Skin of body (tissue), 2 donors: ENCODE measurements around the gene FBXL4. TPM values are rescaled to one million over a fixed set of nuclear protein-coding genes. Genes with fewer than 3 reads are reported as not detected.

Experiments used
- DNase-seq: peaks from one replicate; lab custom pipeline; 2025; lab: John Stamatoyannopoulos, UW
- total RNA-seq: library from RNA; depleted of rRNA; stranded (reverse); fragments of >200 nt; gene quantifications from one replicate; pipeline ENCODE4 v1.2.3, GENCODE V29; 2014

FBXL4 gene
- total RNA-seq, 1 donor from 2014 or later: 16.7 TPM

- DNase-seq: no peak
Measured at GRCh38 chr6:98880486-98880885, 67.3 kb downstream of the FBXL4 start.

GRCh38 chr6:98877250-98877649 lies 70.5 kb downstream of the FBXL4 start:
- DNase-seq: no peak

GRCh38 chr6:98875375-98875774 lies 72.4 kb downstream of the FBXL4 start:
- DNase-seq: no peak

- DNase-seq: no peak
Measured at GRCh38 chr6:98871821-98872220, 75.9 kb downstream of the FBXL4 start.

- no peak for DNase-seq
Measured at GRCh38 chr6:98871057-98871456, 76.7 kb downstream of the FBXL4 start.

GRCh38 chr6:98864497-98864896 lies 83.2 kb downstream of the FBXL4 start:
- no peak for DNase-seq

GRCh38 chr6:98848539-98849242 lies 99.1 kb downstream of the FBXL4 start:
- no peak for DNase-seq

GRCh38 chr6:98847779-98848538 lies 99.8 kb downstream of the FBXL4 start:
- no peak for DNase-seq

- no peak for DNase-seq
Measured at GRCh38 chr6:98847416-98847778, 100.3 kb downstream of the FBXL4 start.

GRCh38 chr6:98846021-98846380 lies 101.7 kb downstream of the FBXL4 start:
- no peak for DNase-seq

- DNase-seq: peak; percentile 64
Measured at GRCh38 chr6:98845211-98846020, 102.3 kb downstream of the FBXL4 start.

GRCh38 chr6:98844244-98845210 lies 103.2 kb downstream of the FBXL4 start:
- no peak for DNase-seq

- no peak for DNase-seq
Measured at GRCh38 chr6:98843271-98844243, 104.2 kb downstream of the FBXL4 start.

- DNase-seq: no peak
Measured at GRCh38 chr6:98842342-98843180, 105.2 kb downstream of the FBXL4 start.

- DNase-seq: no peak
Measured at GRCh38 chr6:98841621-98842341, 106.0 kb downstream of the FBXL4 start.

- DNase-seq: no peak
Measured at GRCh38 chr6:98840996-98841513, 106.7 kb downstream of the FBXL4 start.

- DNase-seq: no peak
Measured at GRCh38 chr6:98840385-98840784, 107.4 kb downstream of the FBXL4 start.

GRCh38 chr6:98839781-98840361 lies 107.9 kb downstream of the FBXL4 start:
- DNase-seq: no peak
